ENCODE data around the gene ALDH7A1. TPM values are rescaled to one million over a fixed set of nuclear protein-coding genes. Genes with fewer than 3 reads are reported as not detected.
"Not testable (repeated sequence)": the region's sequence is repeated elsewhere in the genome, so short reads cannot be mapped to it uniquely, and the experiment has no call there.

Gene ALDH7A1
- total RNA-seq, 1 donor from 2014 or later: 12.5 TPM

DNA sequence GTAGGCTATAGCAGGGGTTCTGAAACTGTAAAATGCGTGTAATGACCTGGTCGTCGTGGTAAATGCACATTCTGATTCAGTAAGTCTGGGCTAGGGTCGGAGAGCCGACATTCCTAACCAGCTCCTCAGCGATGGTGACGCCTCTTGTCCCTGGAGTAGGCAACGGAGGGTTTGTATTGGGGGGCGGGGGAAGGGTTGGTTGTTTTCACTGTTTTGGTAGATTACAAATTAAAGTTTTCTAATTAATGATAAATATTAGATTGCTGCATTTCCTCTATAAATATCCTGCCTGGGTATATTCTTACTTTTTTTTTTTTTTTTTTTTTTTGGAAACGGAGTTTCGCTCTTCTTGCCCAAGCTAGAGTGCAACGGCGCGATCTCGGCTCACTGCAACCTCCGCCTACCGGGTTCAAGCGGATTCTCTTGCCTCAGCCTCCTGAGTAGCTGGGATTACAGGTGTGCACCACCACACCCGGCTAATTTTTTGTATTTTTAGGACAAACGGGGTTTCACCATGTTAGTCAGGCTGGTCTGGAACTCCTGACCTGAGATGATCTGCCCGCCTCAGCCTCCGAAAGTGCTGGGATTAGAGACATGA is 566 bp upstream of the ALDH7A1 start:
- no peak for DNase-seq (ENCODE audit: low read depth in 2 of 2)

DNA sequence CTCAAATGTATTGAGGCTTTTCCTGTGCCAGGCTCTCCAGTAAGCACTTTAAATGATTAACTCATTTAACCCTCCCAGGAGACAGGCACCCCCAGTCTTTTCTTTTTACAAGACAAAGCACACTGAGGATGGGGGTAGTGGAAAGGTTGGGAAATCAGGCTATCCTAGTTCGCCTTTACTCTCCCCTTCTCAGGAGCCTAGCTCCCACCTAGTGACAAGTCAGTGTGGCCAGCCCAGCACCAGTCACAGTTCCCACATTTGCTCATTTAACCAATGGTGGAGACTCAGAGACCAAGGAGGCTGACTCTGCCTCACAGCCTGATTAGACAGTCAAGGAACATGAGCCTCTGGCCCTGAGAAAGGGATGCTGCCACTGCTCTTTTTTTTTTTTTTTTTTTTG is 3.5 kb downstream of the ALDH7A1 start:
- DNase-seq (ENCODE audit: low read depth in 2 of 2): no peak

DNA sequence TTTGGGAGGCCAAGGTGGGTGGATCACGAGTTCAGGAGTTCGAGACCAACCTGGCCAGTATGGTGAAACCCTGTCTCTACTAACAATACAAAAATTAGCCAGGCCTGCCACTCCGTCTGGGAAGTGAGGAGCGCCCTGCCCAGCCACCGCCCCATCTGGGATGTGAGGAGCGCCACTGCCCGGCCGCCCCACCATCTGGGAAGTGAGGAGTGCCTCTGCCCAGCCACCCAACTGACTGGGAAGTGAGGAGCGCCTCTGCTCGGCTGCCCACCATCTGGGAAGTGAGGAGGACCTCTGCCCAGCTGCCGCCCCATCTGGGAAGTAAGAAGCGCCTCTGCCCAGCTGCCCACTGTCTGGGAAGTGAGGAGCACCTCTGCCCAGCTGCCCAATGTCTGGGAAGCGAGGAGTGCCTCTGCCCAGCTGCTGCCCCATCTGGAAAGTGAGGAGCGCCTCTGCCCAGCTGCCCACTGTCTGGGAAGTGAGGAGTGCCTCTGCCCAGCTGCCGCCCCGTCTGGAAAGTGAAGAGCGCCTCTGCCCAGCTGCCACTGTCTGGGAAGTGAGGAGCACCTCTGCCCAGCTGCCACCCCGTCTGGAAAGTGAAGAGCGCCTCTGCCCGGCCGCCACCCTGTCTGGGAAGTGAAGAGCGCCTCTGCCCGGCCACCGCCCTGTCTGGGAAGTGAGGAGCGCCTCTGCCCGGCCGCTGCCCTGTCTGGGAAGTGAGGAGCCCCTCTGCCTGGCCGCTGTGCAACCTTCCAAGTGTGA is 5.3 kb downstream of the ALDH7A1 start:
- DNase-seq (ENCODE audit: low read depth in 2 of 2): no peak

GRCh38 chr5:126587551-126588390 is 7.2 kb downstream of the ALDH7A1 start:
- no peak for DNase-seq (ENCODE audit: low read depth in 2 of 2)

- DNase-seq (ENCODE audit: low read depth in 2 of 2): no peak
These were observed 11.3 kb downstream of the ALDH7A1 start for GRCh38 chr5:126583761-126584160.

DNA sequence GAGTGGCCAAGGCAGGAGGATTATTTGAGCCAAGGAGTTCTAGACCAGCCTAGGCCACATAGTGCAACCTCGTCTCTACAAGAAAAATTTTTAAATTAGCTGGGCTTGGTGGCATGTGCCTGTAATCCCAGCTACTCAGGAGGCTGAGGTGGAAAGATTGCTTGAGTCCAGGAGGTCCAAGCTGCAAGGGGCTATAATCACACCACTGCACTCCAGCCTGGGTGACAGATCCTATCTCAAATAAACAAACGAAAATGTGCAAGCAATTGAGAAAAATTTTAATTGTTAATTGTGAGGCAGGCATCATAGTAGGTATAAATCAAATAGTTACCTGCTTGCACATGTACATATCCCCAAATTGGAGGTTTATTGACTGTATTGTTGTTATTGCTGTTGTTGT is 15.3 kb downstream of the ALDH7A1 start:
- no peak for DNase-seq (ENCODE audit: low read depth in 2 of 2)

DNA sequence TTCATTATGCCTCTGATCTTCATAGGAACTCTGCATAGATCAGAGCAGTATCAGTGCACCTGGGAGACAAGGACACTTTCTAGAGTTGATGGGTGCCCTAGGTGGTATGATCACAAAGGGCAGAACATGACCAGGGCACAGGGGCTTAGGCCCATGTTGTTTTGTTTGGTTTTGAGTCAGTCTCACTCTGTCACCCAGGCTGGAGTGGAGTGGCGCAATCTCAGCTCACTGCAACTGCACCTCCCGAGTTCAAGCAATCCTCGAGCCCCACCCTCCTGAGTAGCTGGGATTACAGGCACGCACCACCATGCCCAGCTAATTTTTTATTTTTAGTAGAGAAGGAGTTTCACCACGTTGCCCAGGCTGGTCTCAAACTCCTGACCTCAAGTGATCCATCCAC is 17.6 kb downstream of the ALDH7A1 start:
- DNase-seq (ENCODE audit: low read depth in 2 of 2): no peak

DNA sequence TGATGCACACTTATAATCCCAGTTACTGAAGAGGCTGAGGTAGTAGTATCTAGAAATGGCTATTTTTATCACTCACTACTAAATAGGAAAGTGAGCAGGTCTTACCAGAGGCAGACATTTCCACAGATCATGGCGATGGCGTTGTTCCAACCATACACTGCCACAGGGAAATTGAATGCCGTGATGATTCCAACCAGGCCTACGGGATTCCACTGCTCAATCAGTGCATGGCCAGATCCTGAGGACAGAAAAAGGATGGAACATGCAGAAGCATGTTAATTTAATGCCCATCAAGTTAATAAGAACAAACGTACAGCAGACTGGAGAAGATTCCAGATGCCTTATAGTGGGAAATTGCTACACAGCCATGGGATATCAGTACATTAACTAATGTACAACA is 18.0 kb downstream of the ALDH7A1 start:
- DNase-seq (ENCODE audit: low read depth in 2 of 2): no peak

- no peak for DNase-seq (ENCODE audit: low read depth in 2 of 2)
These were observed 19.4 kb downstream of the ALDH7A1 start for GRCh38 chr5:126575644-126576043.

DNA sequence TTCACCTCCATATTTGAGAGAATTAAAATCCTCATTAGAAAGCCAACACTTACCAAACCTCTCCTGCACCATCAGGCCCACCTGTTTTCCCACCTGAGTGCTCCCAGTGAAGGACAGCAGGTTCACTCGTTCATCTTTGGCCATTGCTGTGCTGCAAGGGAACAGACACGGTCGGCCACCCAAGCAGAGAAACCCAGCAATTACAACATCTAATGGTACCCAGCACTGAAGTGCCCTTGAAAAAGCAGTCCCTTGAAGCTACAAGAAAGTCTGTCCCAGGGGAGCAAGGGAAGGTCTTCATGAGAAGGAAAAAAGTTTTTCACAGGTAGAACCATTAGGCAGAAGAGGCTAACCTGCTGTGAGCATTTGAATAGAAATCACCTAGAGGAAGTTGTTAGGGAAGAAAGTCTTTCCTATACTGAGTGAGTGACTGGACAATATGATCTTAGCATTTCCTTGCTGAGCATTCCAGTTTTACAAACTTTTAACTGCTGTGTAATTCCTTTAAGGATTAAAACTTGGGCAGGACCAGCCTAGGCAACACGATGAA is 26.7 kb downstream of the ALDH7A1 start:
- no peak for DNase-seq (ENCODE audit: low read depth in 2 of 2)

DNA sequence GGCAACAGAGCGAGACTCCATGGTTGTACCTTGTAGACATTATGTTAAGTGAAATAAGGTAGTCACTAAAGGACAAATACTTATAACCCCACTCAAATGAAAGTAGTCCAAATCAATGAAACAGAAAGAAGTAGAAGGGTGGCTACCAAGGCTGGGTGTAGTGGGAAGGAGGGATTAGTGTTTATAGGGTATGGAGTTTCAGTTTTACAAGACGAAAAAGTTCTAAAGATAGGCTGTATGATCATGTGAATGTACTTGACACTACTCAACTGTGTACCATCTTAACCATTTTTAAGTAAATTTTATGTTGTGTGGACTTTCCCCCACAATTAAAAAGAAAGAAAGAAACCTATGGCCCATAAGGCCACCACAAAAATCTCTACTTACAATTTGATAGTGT is 32.2 kb downstream of the ALDH7A1 start:
- DNase-seq (ENCODE audit: low read depth in 2 of 2): no peak

- DNase-seq (ENCODE audit: low read depth in 2 of 2): peak in 1 of 2 donors; percentile 16
These were observed 33.1 kb downstream of the ALDH7A1 start for GRCh38 chr5:126561908-126562307.

DNA sequence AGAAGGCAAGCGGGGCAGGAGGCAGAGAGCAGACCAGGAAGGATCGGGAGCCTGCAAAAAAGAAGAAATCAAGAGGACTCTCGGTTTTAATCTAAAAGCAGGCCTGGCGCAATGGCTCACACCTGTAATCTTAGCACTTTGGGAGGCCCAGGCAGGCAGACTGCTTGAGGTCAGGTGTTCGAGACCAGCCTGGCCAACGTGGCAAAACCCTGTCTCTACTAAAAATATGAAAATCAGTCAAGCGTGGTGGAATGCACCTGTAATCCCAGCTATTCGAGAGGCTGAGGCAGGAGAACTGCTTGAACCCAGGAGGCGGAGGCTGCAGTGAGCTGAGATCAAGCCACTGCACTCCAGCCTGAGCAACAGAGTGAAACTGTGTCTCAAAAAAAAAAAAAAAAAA is 39.9 kb downstream of the ALDH7A1 start:
- DNase-seq (ENCODE audit: low read depth in 2 of 2): not testable (repeated sequence)

- DNase-seq (ENCODE audit: low read depth in 2 of 2): no peak
These were observed 42.4 kb downstream of the ALDH7A1 start for GRCh38 chr5:126552614-126553013.

DNA sequence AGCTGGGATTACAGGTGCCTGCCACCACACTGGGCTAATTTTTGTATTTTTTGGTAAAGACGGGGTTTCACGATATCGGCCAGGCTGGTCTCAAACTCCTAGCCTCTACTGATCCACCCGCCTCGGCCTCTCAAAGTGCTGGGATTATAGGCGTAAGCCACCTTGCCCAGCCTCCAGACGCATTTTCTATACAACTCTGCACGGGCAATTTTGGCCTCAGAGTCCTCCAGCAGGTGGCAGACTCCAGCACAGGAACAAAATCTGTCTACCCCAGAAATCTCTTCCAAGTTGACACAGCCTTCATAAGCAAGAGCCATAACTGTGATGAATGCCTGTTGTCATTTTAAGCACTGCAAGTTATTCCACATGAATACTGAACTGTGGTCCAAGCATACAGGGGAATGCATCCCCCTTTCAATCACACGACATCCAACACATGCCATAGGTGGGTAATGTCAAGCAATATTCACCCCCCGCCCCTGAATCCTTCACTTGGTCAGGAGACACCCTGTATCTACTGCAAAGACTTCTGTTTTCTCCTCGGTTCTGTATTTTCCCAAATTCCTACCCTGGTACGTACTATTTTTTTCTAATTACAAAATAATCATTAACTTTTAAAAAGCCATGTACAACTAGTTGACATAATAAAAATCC is 50.8 kb downstream of the ALDH7A1 start:
- peak; percentile 60 to 81 for DNase-seq (ENCODE audit: low read depth in 2 of 2)

- DNase-seq (ENCODE audit: low read depth in 2 of 2): no peak
These were observed 51.4 kb downstream of the ALDH7A1 start for GRCh38 chr5:126543660-126544059.

GRCh38 chr5:126543009-126543408 is 52.0 kb downstream of the ALDH7A1 start:
- no peak for DNase-seq (ENCODE audit: low read depth in 2 of 2)

- DNase-seq (ENCODE audit: low read depth in 2 of 2): no peak
These were observed 52.6 kb downstream of the ALDH7A1 start for GRCh38 chr5:126542441-126542840.

DNA sequence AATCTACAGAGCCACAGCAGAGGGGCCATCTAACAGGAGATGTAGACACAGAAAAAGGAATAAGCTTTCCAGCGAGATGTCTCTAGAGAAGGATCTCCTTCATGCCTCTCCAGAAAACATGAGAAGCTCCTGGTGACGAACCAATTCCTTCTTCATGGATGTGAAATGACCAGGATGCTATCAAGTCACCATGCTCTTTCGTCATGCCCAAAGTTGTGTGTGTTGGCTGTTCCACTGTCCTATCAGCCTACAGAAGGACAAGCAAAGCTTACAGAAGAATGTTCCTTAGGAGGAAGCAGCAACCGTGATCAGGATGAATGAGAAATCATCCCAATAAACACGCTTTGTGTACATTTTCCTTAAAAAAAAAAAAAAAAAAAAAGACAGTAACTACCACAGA is 54.4 kb downstream of the ALDH7A1 start:
- DNase-seq (ENCODE audit: low read depth in 2 of 2): no peak

- no peak for DNase-seq (ENCODE audit: low read depth in 2 of 2)
These were observed 56.4 kb downstream of the ALDH7A1 start for GRCh38 chr5:126538579-126538978.

DNA sequence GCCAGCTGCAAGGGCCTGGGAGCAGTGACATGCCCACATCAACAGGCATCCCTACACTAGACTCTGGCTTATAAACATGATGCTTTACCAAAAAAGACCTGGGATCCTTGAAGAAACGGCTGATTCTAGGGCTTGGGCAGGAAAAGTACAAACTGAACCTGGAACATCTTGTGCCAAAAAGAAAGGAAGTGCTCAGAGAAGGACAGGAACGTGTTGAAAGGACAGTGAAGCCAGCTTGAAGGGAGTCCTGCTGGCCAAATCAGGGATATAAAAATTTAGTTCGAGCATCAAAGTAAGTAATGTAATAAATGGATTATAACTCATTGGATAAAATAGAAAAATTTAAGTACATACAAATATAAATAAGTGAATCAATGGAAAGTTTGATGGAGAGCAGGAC is 58.1 kb downstream of the ALDH7A1 start:
- DNase-seq (ENCODE audit: low read depth in 2 of 2): no peak

Data from lung microvascular endothelial cell (primary cell).